Prostate gland (tissue), 2 donors: ENCODE results near the gene TEX14. TPM values are rescaled to one million over a fixed set of nuclear protein-coding genes. Genes with fewer than 3 reads are reported as not detected.

Experiments
- DNase-seq: peaks from one replicate; pipeline ENCODE4 v3.0.0-alpha.2; 2019; ENCODE audit warnings: low spot score
- H3K27ac ChIP-seq, 2 donors: fragments of 200-600 bp; sonication (generic); 2 replicates each; pipeline ENCODE4 v1.5.1; 2017 to 2019
- H3K27me3 ChIP-seq: fragments of 200-600 bp; sonication (generic); replicated peaks from 2 replicates; pipeline ENCODE4 v1.5.1; 2019; ENCODE audit not compliant: insufficient read depth
- H3K36me3 ChIP-seq, 2 donors: fragments of 200-600 bp; sonication (generic); 1 replicate in 1 of 2; 2 replicates in 1 of 2; pipeline versions ENCODE4 v1.5.1 to v1.8.1; 2017 to 2019
- H3K4me1 ChIP-seq: fragments of 200-600 bp; sonication (generic); replicated peaks from 2 replicates; pipeline ENCODE4 v1.5.1; 2019
- H3K4me3 ChIP-seq, 2 donors: fragments of 200-600 bp; sonication (generic); 2 replicates each; pipeline ENCODE4 v1.5.1; 2017 to 2019
- H3K9me3 ChIP-seq: fragments of 200-600 bp; sonication (generic); 2 replicates; pipeline ENCODE4 v1.5.1; 2017
- CTCF ChIP-seq, 4 experiments: fragments of 200-600 bp in 2 of 4; fragments of 450-650 bp in 2 of 4; sonication (generic) in 2 of 4; IDR thresholded peaks; 1 replicate in 3 of 4; 2 replicates in 1 of 4; pipeline ENCODE4 v1.5.1; 2016 to 2019; ENCODE audit warnings: antibody characterized with exemption in 4 of 4, mild to moderate bottlenecking in 2 of 4, moderate library complexity in 2 of 4
- POLR2A ChIP-seq: fragments of 450-650 bp; IDR thresholded peaks from one replicate; pipeline ENCODE4 v1.6.1; 2016; ENCODE audit warnings: antibody characterized with exemption, mild to moderate bottlenecking
- POLR2AphosphoS5 ChIP-seq: sonication (generic); formaldehyde crosslinking; IDR thresholded peaks from one replicate; pipeline ENCODE4 v1.6.1; 2017; ENCODE audit warnings: antibody characterized with exemption
- WGBS: methylation state at CpG from one replicate; pipeline ENCODE4 v1.1.5; 2018; 5-methylcytosine and 5-hydroxymethylcytosine counted together
- intact Hi-C: fragments of 100-400 bp; cut with DNase I; formaldehyde crosslinking; loops from one replicate; pipeline ENCODE4 v1.14.2; 2022
- total RNA-seq, 2 donors: library from RNA; depleted of rRNA; stranded (reverse); fragments of >200 nt; gene quantifications; one replicate each; pipeline ENCODE4 v1.1.0, GENCODE V29; 2016

Gene TEX14
- total RNA-seq, 2 donors from 2014 or later, result 0.50 to 14.3 TPM

- peak overlapping the region; percentile 12 to 32 for H3K4me3 ChIP-seq
- H3K36me3 ChIP-seq, result no peaks in the 10 kb centered on the region
- peak; percentile 98 for TF ChIP-seq POLR2AphosphoS5
- TF ChIP-seq POLR2A, result peak; percentile 95
- peak in 3 of 4 experiments; percentile 14 to 50 (median 42) for TF ChIP-seq CTCF (IDR thresholded peaks at IDR 0.05)
- H3K27me3 ChIP-seq, result no peaks in the 10 kb centered on the region
- intact Hi-C loops, result loop anchor here (2.0 to 10.0 kb wide), 2 partner anchors 27 to 117 kb away; partner anchors contain the start of gene MTMR4
- DNase-seq, result peak; percentile 92
- H3K9me3 ChIP-seq, result no peaks in the 10 kb centered on the region
- no peaks in the 10 kb centered on the region for H3K4me1 ChIP-seq
- peak overlapping the region; percentile 80 to 84 for H3K27ac ChIP-seq
- WGBS, result under 1% methylated on average over 30 of the region's 30 CpGs
Observed at GRCh38 chr17:58631523-58632323, 60.1 kb downstream of the TEX14 start.

- Histone ChIP-seq H3K9me3 (no peaks in the 10 kb centered on the region), H3K36me3 (no peaks in the 10 kb centered on the region), H3K4me3 (peak overlapping the region; percentile 12 to 32), H3K27me3 (no peaks in the 10 kb centered on the region), H3K4me1 (no peaks in the 10 kb centered on the region), H3K27ac (peak overlapping the region; percentile 80 to 84)
- TF ChIP-seq POLR2A, result no peak
- TF ChIP-seq CTCF (IDR thresholded peaks at IDR 0.05), result no peak
- TF ChIP-seq POLR2AphosphoS5, result no peak
- 19% methylated on average over 10 of the region's 10 CpGs for WGBS
- peak; percentile 11 for DNase-seq
- intact Hi-C loops, result loop anchor here (2.0 to 10.0 kb wide), 2 partner anchors 28 to 116 kb away; partner anchors contain the start of gene MTMR4
Observed at GRCh38 chr17:58630883-58631522, 60.8 kb downstream of the TEX14 start.

DNA sequence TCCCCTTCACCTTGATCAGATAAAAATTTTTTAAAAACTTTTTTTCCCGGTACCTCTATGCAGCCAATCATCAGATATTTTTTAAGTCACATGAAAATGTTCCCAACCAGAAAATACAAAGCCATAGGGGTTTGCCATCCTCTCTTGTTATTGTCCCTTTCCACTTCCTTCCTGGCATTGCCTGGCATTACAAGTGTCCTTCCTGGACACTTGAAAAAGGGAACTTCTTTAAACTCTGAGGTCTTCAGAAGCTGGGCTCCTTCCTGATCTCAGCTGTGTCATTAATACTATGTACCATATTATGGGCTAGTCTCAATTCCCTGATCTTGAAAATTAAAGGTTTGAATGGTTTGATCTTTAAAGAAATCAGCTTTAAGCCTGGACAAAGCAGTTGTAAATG is 64.9 kb downstream of the TEX14 start:
- no peak overlapping the region for H3K4me3 ChIP-seq
- DNase-seq, result no peak
- H3K9me3 ChIP-seq, result no peaks in the 10 kb centered on the region
- no peaks in the 10 kb centered on the region for H3K27me3 ChIP-seq
- WGBS, result 73% methylated on average over 1 of the region's 1 CpG
- intact Hi-C loops, result no loop called here
- TF ChIP-seq POLR2AphosphoS5 (no peak), POLR2A (no peak), CTCF (IDR thresholded peaks at IDR 0.05) (no peak)
- H3K27ac ChIP-seq, result no peak overlapping the region
- no peaks in the 10 kb centered on the region for H3K36me3 ChIP-seq
- no peaks in the 10 kb centered on the region for H3K4me1 ChIP-seq

GRCh38 chr17:58624751-58625150 is 67.1 kb downstream of the TEX14 start:
- Histone ChIP-seq H3K4me3 (no peak overlapping the region), H3K9me3 (no peaks in the 10 kb centered on the region), H3K27ac (no peak overlapping the region), H3K36me3 (no peaks in the 10 kb centered on the region), H3K4me1 (no peaks in the 10 kb centered on the region), H3K27me3 (no peaks in the 10 kb centered on the region)
- intact Hi-C loops, result no loop called here
- no peak for DNase-seq
- no peak for TF ChIP-seq POLR2A
- no peak for TF ChIP-seq CTCF (IDR thresholded peaks at IDR 0.05)
- no peak for TF ChIP-seq POLR2AphosphoS5
- 68% methylated on average over 1 of the region's 1 CpG for WGBS
